H1 (cell line): ENCODE measurements around the gene FNDC5. TPM values are rescaled to one million over a fixed set of nuclear protein-coding genes. Genes with fewer than 3 reads are reported as not detected.

Experiments used
- CHD1 ChIP-seq: IDR thresholded peaks from 2 replicates; pipeline ENCODE4 v1.6.1; 2012; ENCODE audit warnings: low read depth, low read length, improper control_type of control experiment
- HDAC6 ChIP-seq: IDR thresholded peaks from one replicate; pipeline ENCODE4 v1.7.1; 2012; ENCODE audit warnings: low read depth, mild to moderate bottlenecking, inconsistent platforms, low read length, moderate library complexity
- KDM5A ChIP-seq: fragments of 200-600 bp; IDR thresholded peaks from 2 replicates; pipeline ENCODE4 v1.7.1; 2012; ENCODE audit warnings: mild to moderate bottlenecking, low read length, inconsistent platforms, mixed read lengths
- NANOG ChIP-seq: IDR thresholded peaks from 2 replicates; pipeline ENCODE4 v1.6.1; 2011; ENCODE audit warnings: low read length, low read depth, mild to moderate bottlenecking, inconsistent platforms; ENCODE audit not compliant: insufficient read depth, poor library complexity, severe bottlenecking
- SAP30 ChIP-seq: fragments of 300-600 bp; sonication (generic); IDR thresholded peaks from 2 replicates; pipeline ENCODE4 v1.7.1; 2012; ENCODE audit warnings: low read length, moderate library complexity, mild to moderate bottlenecking, inconsistent platforms; ENCODE audit not compliant: insufficient read depth, insufficient replicate concordance
- SIN3A ChIP-seq, 2 experiments: IDR thresholded peaks in 1 of 2; conservative IDR thresholded peaks in 1 of 2; 2 replicates each; pipeline ENCODE4 v1.6.1; 2011 to 2012; ENCODE audit warnings: low read length in 2 of 2, improper control_type of control experiment in 1 of 2, low read depth in 1 of 2, mild to moderate bottlenecking in 1 of 2
- SP2 ChIP-seq: IDR thresholded peaks from 2 replicates; pipeline ENCODE4 v1.6.1; 2012; ENCODE audit warnings: mild to moderate bottlenecking, low read length, inconsistent platforms
- SUZ12 ChIP-seq: fragments of 200-600 bp; sonication (generic); IDR thresholded peaks from 2 replicates; pipeline ENCODE4 v1.6.1; 2012; ENCODE audit warnings: mild to moderate bottlenecking, inconsistent platforms, low read length, moderate library complexity, mixed read lengths
- polyA plus RNA-seq, 7 experiments: library from polyadenylated mRNA; depleted of rRNA in 3 of 7; stranded (reverse) in 5 of 7; unstranded in 2 of 7; fragments of >200 nt in 5 of 7; fragments of 200-250 nt in 2 of 7; gene quantifications; 1 replicate in 5 of 7; 2 replicates in 1 of 7; 4 replicates in 1 of 7; pipeline versions ENCODE4 v1.2.1 to v1.2.3, GENCODE V29; 2011 to 2013; ENCODE audit warnings: missing spikeins in 2 of 7, mixed read lengths in 2 of 7
- total RNA-seq: library from RNA; stranded (reverse); fragmentation: NEBNext Ultra II Directional; extraction: Animal tissue kit (Norgen Biotek cat#: 25700); gene quantifications from 2 replicates; pipeline ENCODE4 v1.2.1, GENCODE V29; 2021
- TF ChIP-seq, protein P1 (sequence below): fragments of 300-600 bp; sonication (generic); IDR thresholded peaks from 2 replicates; pipeline ENCODE4 v1.7.1; 2012; ENCODE audit warnings: low read length, moderate library complexity, mild to moderate bottlenecking, inconsistent platforms; ENCODE audit not compliant: insufficient replicate concordance
- TF ChIP-seq, protein P2 (sequence below): IDR thresholded peaks from 2 replicates; pipeline ENCODE4 v1.6.1; 2012; ENCODE audit warnings: low read length, inconsistent platforms

The FNDC5 gene
- total and polyA plus RNA-seq, 2 of the 8 experiments (the other 6 are each of a cell fraction or from before 2014, with no cell fraction given) = 1.8 to 2.0 TPM

DNA sequence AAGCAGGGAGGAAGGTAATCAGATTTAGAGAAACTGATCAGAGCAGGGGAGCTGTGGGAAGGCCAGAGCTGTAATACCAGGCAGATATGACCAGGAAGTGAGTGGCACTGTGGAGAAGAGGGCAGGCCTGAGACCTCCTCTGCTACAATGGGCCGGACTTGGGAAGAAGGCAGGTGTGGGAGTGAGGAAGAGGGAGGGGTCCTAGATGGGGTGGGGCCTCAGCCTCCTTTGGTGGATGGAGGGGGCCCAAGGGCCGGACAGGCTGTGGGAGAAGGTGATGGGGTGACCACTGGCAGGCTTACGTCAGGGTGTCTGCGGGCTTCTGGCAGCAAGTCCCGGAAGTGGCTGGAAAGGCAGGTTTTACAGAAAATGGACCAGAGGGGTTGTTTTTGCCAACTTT is 10.6 kb upstream of the FNDC5 start (continued):
- TF ChIP-seq, protein P1, sequence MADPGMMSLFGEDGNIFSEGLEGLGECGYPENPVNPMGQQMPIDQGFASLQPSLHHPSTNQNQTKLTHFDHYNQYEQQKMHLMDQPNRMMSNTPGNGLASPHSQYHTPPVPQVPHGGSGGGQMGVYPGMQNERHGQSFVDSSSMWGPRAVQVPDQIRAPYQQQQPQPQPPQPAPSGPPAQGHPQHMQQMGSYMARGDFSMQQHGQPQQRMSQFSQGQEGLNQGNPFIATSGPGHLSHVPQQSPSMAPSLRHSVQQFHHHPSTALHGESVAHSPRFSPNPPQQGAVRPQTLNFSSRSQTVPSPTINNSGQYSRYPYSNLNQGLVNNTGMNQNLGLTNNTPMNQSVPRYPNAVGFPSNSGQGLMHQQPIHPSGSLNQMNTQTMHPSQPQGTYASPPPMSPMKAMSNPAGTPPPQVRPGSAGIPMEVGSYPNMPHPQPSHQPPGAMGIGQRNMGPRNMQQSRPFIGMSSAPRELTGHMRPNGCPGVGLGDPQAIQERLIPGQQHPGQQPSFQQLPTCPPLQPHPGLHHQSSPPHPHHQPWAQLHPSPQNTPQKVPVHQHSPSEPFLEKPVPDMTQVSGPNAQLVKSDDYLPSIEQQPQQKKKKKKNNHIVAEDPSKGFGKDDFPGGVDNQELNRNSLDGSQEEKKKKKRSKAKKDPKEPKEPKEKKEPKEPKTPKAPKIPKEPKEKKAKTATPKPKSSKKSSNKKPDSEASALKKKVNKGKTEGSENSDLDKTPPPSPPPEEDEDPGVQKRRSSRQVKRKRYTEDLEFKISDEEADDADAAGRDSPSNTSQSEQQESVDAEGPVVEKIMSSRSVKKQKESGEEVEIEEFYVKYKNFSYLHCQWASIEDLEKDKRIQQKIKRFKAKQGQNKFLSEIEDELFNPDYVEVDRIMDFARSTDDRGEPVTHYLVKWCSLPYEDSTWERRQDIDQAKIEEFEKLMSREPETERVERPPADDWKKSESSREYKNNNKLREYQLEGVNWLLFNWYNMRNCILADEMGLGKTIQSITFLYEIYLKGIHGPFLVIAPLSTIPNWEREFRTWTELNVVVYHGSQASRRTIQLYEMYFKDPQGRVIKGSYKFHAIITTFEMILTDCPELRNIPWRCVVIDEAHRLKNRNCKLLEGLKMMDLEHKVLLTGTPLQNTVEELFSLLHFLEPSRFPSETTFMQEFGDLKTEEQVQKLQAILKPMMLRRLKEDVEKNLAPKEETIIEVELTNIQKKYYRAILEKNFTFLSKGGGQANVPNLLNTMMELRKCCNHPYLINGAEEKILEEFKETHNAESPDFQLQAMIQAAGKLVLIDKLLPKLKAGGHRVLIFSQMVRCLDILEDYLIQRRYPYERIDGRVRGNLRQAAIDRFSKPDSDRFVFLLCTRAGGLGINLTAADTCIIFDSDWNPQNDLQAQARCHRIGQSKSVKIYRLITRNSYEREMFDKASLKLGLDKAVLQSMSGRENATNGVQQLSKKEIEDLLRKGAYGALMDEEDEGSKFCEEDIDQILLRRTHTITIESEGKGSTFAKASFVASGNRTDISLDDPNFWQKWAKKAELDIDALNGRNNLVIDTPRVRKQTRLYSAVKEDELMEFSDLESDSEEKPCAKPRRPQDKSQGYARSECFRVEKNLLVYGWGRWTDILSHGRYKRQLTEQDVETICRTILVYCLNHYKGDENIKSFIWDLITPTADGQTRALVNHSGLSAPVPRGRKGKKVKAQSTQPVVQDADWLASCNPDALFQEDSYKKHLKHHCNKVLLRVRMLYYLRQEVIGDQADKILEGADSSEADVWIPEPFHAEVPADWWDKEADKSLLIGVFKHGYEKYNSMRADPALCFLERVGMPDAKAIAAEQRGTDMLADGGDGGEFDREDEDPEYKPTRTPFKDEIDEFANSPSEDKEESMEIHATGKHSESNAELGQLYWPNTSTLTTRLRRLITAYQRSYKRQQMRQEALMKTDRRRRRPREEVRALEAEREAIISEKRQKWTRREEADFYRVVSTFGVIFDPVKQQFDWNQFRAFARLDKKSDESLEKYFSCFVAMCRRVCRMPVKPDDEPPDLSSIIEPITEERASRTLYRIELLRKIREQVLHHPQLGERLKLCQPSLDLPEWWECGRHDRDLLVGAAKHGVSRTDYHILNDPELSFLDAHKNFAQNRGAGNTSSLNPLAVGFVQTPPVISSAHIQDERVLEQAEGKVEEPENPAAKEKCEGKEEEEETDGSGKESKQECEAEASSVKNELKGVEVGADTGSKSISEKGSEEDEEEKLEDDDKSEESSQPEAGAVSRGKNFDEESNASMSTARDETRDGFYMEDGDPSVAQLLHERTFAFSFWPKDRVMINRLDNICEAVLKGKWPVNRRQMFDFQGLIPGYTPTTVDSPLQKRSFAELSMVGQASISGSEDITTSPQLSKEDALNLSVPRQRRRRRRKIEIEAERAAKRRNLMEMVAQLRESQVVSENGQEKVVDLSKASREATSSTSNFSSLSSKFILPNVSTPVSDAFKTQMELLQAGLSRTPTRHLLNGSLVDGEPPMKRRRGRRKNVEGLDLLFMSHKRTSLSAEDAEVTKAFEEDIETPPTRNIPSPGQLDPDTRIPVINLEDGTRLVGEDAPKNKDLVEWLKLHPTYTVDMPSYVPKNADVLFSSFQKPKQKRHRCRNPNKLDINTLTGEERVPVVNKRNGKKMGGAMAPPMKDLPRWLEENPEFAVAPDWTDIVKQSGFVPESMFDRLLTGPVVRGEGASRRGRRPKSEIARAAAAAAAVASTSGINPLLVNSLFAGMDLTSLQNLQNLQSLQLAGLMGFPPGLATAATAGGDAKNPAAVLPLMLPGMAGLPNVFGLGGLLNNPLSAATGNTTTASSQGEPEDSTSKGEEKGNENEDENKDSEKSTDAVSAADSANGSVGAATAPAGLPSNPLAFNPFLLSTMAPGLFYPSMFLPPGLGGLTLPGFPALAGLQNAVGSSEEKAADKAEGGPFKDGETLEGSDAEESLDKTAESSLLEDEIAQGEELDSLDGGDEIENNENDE = no peak
- no peak for TF ChIP-seq SIN3A (conservative IDR thresholded peaks at IDR 0.05 in 1 of 2, IDR thresholded peaks at IDR 0.05 in 1 of 2; ENCODE audit: low read depth in 1 of 2, low read length in 2 of 2)
- TF ChIP-seq KDM5A = no peak
- TF ChIP-seq, protein P2, sequence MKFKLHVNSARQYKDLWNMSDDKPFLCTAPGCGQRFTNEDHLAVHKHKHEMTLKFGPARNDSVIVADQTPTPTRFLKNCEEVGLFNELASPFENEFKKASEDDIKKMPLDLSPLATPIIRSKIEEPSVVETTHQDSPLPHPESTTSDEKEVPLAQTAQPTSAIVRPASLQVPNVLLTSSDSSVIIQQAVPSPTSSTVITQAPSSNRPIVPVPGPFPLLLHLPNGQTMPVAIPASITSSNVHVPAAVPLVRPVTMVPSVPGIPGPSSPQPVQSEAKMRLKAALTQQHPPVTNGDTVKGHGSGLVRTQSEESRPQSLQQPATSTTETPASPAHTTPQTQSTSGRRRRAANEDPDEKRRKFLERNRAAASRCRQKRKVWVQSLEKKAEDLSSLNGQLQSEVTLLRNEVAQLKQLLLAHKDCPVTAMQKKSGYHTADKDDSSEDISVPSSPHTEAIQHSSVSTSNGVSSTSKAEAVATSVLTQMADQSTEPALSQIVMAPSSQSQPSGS = no peak
- TF ChIP-seq NANOG = no peak
- no peak for TF ChIP-seq CHD1
- TF ChIP-seq SUZ12 = no peak
- TF ChIP-seq SP2 = no peak
- no peak for TF ChIP-seq HDAC6
- TF ChIP-seq SAP30 = no peak
